K562 (cell line): ENCODE results near the gene SIRPB2. TPM values are rescaled to one million over a fixed set of nuclear protein-coding genes. Genes with fewer than 3 reads are reported as not detected.

ENCODE experiments used
- ATAC-seq: fragments of 200-7000 bp; cut with Tn5 transposase; 3 replicates; pipeline ENCODE4 v1.9.1; 2020; ENCODE audit warnings: moderate library complexity
- BruUV-seq: library from RNA; stranded (reverse); fragments of 400-500 nt; replicated peaks from 2 replicates; lab custom pipeline; 2021; lab: Mats Ljungman, UMichigan
- CTCF ChIA-PET: fragments of 300-600 bp; formaldehyde crosslinking; extraction: SDS; loops from one replicate; lab custom pipeline; 2021; ENCODE audit warnings: low intra/inter-chr PET ratio; lab: Yijun Ruan, JAX
- POLR2A ChIA-PET: fragments of 300-600, 350-650 bp; sonication (Branson Sonifier 250); formaldehyde crosslinking; extraction: SDS; loops from one replicate; lab custom pipeline; 2021; ENCODE audit warnings: antibody characterized with exemption, inconsistent platforms; lab: Yijun Ruan, JAX
- DNase-seq, 4 experiments: peaks; one replicate each; pipeline versions ENCODE4 v3.0.0 to v3.0.0-alpha.2; 2011 to 2018; ENCODE audit warnings: low spot score in 3 of 4, mixed read lengths in 3 of 4; ENCODE audit errors: extremely low read depth in 1 of 4
- FAIRE-seq: peaks from 2 replicates; lab custom pipeline; 2011; peaks lifted over from hg19 to GRCh38; lab: Jason Lieb, UNC
- H2AFZ ChIP-seq: 2 replicates; pipeline ENCODE4 v1.6.0; 2011; ENCODE audit warnings: low read depth, low read length, control low read depth, inconsistent platforms
- H3K27ac ChIP-seq: fragments of 200-600 bp; 3 replicates; pipeline ENCODE4 v1.8.0; 2011; ENCODE audit warnings: low read depth, mild to moderate bottlenecking, control low read depth, inconsistent platforms, low read length, moderate library complexity, mixed read lengths; ENCODE audit errors: extremely low read depth
- H3K27me3 ChIP-seq, 2 experiments: fragments of 300-600 bp in 1 of 2; 2 replicates in 1 of 2; 3 replicates in 1 of 2; pipeline versions ENCODE4 v1.6.0 to v1.8.0; 2011; ENCODE audit warnings: inconsistent platforms in 2 of 2, low read length in 2 of 2, mild to moderate bottlenecking in 1 of 2, mixed read lengths in 1 of 2, moderate library complexity in 1 of 2; ENCODE audit not compliant: control insufficient read depth in 2 of 2, insufficient read depth in 2 of 2
- H3K36me3 ChIP-seq: fragments of 300-600 bp; 3 replicates; pipeline ENCODE4 v1.8.0; 2011; ENCODE audit warnings: mild to moderate bottlenecking, low read length, inconsistent platforms; ENCODE audit not compliant: control insufficient read depth, insufficient read depth
- H3K4me1 ChIP-seq, 2 experiments: fragments of 200-600 bp in 1 of 2; replicated peaks in 1 of 2; 2 replicates in 1 of 2; 3 replicates in 1 of 2; pipeline versions ENCODE4 v1.5.1 to v1.8.0; 2011; ENCODE audit warnings: inconsistent platforms in 2 of 2, low read length in 2 of 2, mild to moderate bottlenecking in 1 of 2, mixed read lengths in 1 of 2, moderate library complexity in 1 of 2; ENCODE audit not compliant: control insufficient read depth in 2 of 2, insufficient read depth in 2 of 2
- H3K4me2 ChIP-seq: 2 replicates; pipeline ENCODE4 v1.6.1; 2011; ENCODE audit warnings: low read length, control low read depth, inconsistent platforms, mixed read lengths; ENCODE audit not compliant: insufficient read depth
- H3K4me3 ChIP-seq: fragments of 200-600 bp; sonication (generic), shearing (Covaris generic); 2 replicates; pipeline ENCODE4 v1.5.1; 2016; ENCODE audit warnings: control low read depth, inconsistent platforms
- H3K79me2 ChIP-seq: fragments of 200-600 bp; 3 replicates; pipeline ENCODE4 v1.8.0; 2011; ENCODE audit warnings: low read length, inconsistent platforms; ENCODE audit not compliant: control insufficient read depth, insufficient read depth
- H3K9ac ChIP-seq, 2 experiments: 2 replicates each; pipeline versions ENCODE4 v1.6.0 to v1.6.1; 2011; ENCODE audit warnings: low read depth in 2 of 2, low read length in 2 of 2, control low read depth in 1 of 2, inconsistent platforms in 1 of 2, mild to moderate bottlenecking in 1 of 2, mixed read lengths in 1 of 2; ENCODE audit not compliant: insufficient read depth in 1 of 2
- H3K9me1 ChIP-seq: one replicate; pipeline ENCODE4 v1.6.0; 2011; ENCODE audit warnings: inconsistent platforms, mild to moderate bottlenecking, low read length, moderate library complexity; ENCODE audit not compliant: control insufficient read depth, insufficient read depth
- H3K9me3 ChIP-seq: replicated peaks from 2 replicates; pipeline ENCODE4 v1.5.1; 2011; ENCODE audit warnings: low read depth, low read length, inconsistent platforms; ENCODE audit not compliant: control insufficient read depth, insufficient read depth
- H4K20me1 ChIP-seq: replicated peaks from 2 replicates; pipeline ENCODE4 v1.6.1; 2011; ENCODE audit warnings: low read length, inconsistent platforms, mixed read lengths; ENCODE audit not compliant: control insufficient read depth, insufficient read depth
- DEAF1 ChIP-seq: fragments of 450-650 bp; formaldehyde crosslinking; IDR thresholded peaks from 2 replicates; pipeline ENCODE4 v1.4.0; 2020; ENCODE audit warnings: mild to moderate bottlenecking, moderate library complexity
- FOXK1 ChIP-seq: sonication (generic); formaldehyde crosslinking; IDR thresholded peaks from 2 replicates; pipeline ENCODE4 v1.8.0; 2022; ENCODE audit warnings: missing genetic modification reagents, mild to moderate bottlenecking, borderline replicate concordance
- NFRKB ChIP-seq: fragments of 450-650 bp; IDR thresholded peaks from 2 replicates; pipeline ENCODE4 v1.6.1; 2016; ENCODE audit warnings: low read depth
- PKNOX1 ChIP-seq: fragments of 450-650 bp; IDR thresholded peaks from 2 replicates; pipeline ENCODE4 v1.6.1; 2016
- PTRF ChIP-seq: fragments of 450-650 bp; IDR thresholded peaks from 2 replicates; pipeline ENCODE4 v1.6.1; 2016; ENCODE audit warnings: mild to moderate bottlenecking, missing genetic modification characterization, missing compliant biosample characterization
- RBBP5 ChIP-seq: fragments of 200-600 bp; sonication (generic); IDR thresholded peaks from 2 replicates; pipeline ENCODE4 v1.6.1; 2012; ENCODE audit warnings: borderline replicate concordance, mild to moderate bottlenecking, low read length, control low read depth, inconsistent platforms; ENCODE audit not compliant: insufficient read depth, poor library complexity, severe bottlenecking
- RFX7 ChIP-seq: fragments of 250-450 bp; sonication (Bioruptor Pico); IDR thresholded peaks from 2 replicates; pipeline ENCODE4 v1.5.1; 2021; ENCODE audit warnings: mild to moderate bottlenecking
- RREB1 ChIP-seq: fragments of 250-450 bp; sonication (Bioruptor Pico); IDR thresholded peaks from 2 replicates; pipeline ENCODE4 v1.4.0; 2020
- TAF15 ChIP-seq: fragments of 200-400 bp; formaldehyde crosslinking; IDR thresholded peaks from 2 replicates; pipeline ENCODE4 v1.6.1; 2017; ENCODE audit warnings: mild to moderate bottlenecking, low read depth, low read length, moderate library complexity
- ZNF232 ChIP-seq: sonication (generic); formaldehyde crosslinking; IDR thresholded peaks from 2 replicates; pipeline ENCODE4 v1.8.0; 2022; ENCODE audit warnings: mild to moderate bottlenecking, missing genetic modification reagents
- ZNF445 ChIP-seq: fragments of 250-450 bp; sonication (Bioruptor Pico); IDR thresholded peaks from 2 replicates; pipeline ENCODE4 v1.4.0; 2020; ENCODE audit warnings: low read depth, mild to moderate bottlenecking, moderate library complexity
- WGBS: fragments of 100-300 bp; shearing (Covaris generic); methylation state at CpG from one replicate; pipeline ENCODE4 v1.1.6; 2016; ENCODE audit warnings: low coverage, mixed read lengths; ENCODE audit not compliant: insufficient coverage; ENCODE audit errors: missing lambda C conversion rate; 5-methylcytosine and 5-hydroxymethylcytosine counted together
- in situ Hi-C: fragments of 300-500 bp; cut with MboI; formaldehyde crosslinking; loops from 4 replicates; pipeline ENCODE4 v1.15.0; 2018; ENCODE audit warnings: inconsistent platforms, mixed read lengths
- intact Hi-C: fragments of 100-400 bp; cut with micrococcal nuclease; formaldehyde crosslinking; loops from 2 replicates; pipeline ENCODE4 v1.14.2; 2022
- polyA plus RNA-seq, 8 experiments: library from polyadenylated mRNA; depleted of rRNA in 4 of 8; stranded (reverse) in 5 of 8; unstranded in 3 of 8; fragments of >200 nt; fragmentation: Nextera tagmentation in 2 of 8; fragmentation: Illumina TruSeq in 1 of 8; extraction: Ambion mirVana in 2 of 8; extraction: Trizol in 1 of 8; gene quantifications; 2 replicates each; pipeline versions ENCODE4 v1.2.1 to v1.2.3, GENCODE V29; 2011 to 2014; ENCODE audit warnings: inconsistent platforms in 1 of 8, missing spikeins in 1 of 8
- total RNA-seq, 7 experiments: library from RNA; depleted of rRNA in 6 of 7; stranded (reverse); fragments of >200 nt in 6 of 7; fragmentation: Illumina TruSeq in 2 of 7; extraction: Trizol in 2 of 7; gene quantifications; 2 replicates each; pipeline versions ENCODE4 v1.2.1 to v1.2.3, GENCODE V29; 2011 to 2021; ENCODE audit warnings: low replicate concordance in 1 of 7

The SIRPB2 gene
- total and polyA plus RNA-seq, 9 of the 15 experiments (the other 6 are each of a cell fraction or from before 2014, with no cell fraction given), result 0.07 TPM; not detected in 7

- TF ChIP-seq TAF15 (no peak), PTRF (tag) (no peak), ZNF232 (CRISPR knock-in tag) (no peak)
These were observed 52.9 kb downstream of the SIRPB2 start (continued) for GRCh38 chr20:1438361-1438760.

GRCh38 chr20:1437235-1437904 is 53.9 kb downstream of the SIRPB2 start:
- intact Hi-C loops, result loop anchor here (1.0 to 5.0 kb wide), 2 partner anchors 13 to 40 kb away; no protein-coding TSS in a partner anchor
- WGBS, result 22% methylated on average over 4 of the region's 5 CpGs
- Histone ChIP-seq H3K4me1 (peaks cover 0 to 16% of the 10 kb centered on the region in 2 experiments; a peak in 2 of 5 replicates), H3K36me3 (peaks cover 13% of the 10 kb centered on the region; the same call in 2 of the 3 replicates), H3K79me2 (no peaks in the 10 kb centered on the region), H3K27ac (no peak overlapping the region), H3K9me1 (no peaks in the 10 kb centered on the region), H3K27me3 (no peaks in the 10 kb centered on the region), H3K9me3 (no peaks in the 10 kb centered on the region), H2AFZ (no peak overlapping the region), H4K20me1 (no peaks in the 10 kb centered on the region), H3K4me2 (no peak overlapping the region), H3K4me3 (no peak overlapping the region), H3K9ac (no peak overlapping the region)
- in situ Hi-C loops, result no loop called here
- DNase-seq (peak; percentile 55 to 81 (median 58)), FAIRE-seq (peak; percentile 89), ATAC-seq (peak; percentile 56)
- ChIA-PET POLR2A (interaction anchor here (0.6 to 3.3 kb wide), 2 partner anchors 10 to 424 kb away, joined by 3 to 12 read pairs; no protein-coding TSS in a partner anchor), CTCF (interaction anchor here (0.6 to 1.8 kb wide), 3 partner anchors 37 to 602 kb away, joined by 3 to 8 read pairs (median 3); no protein-coding TSS in a partner anchor)
- BruUV-seq, result no TSS peak
- TF ChIP-seq ZNF445 (CRISPR knock-in tag) (no peak), PKNOX1 (peak; percentile 26; the same call in 1 of the 2 replicates), RBBP5 (no peak), RREB1 (CRISPR knock-in tag) (no peak), NFRKB (no peak), FOXK1 (0 out of 2 replicates have a peak, but pooled peaks have one; percentile 31), DEAF1 (CRISPR knock-in tag) (peak; percentile 31; the same call in 1 of the 2 replicates), RFX7 (no peak)
